NCI-H460 (cell line): ENCODE data around the gene IQGAP2. TPM values are rescaled to one million over a fixed set of nuclear protein-coding genes. Genes with fewer than 3 reads are reported as not detected.
"Not testable (repeated sequence)": the region's sequence is repeated elsewhere in the genome, so short reads cannot be mapped to it uniquely, and the experiment has no call there.

Experiments
- DNase-seq: peaks from one replicate; pipeline ENCODE4 v3.0.0-alpha.2; 2016; ENCODE audit warnings: low read depth; ENCODE audit errors: extremely low read depth
- polyA plus RNA-seq: library from polyadenylated mRNA; depleted of rRNA; stranded (reverse); fragments of >200 nt; gene quantifications from 2 replicates; pipeline ENCODE4 v1.2.3, GENCODE V29; 2014; cell fraction: nucleus; rRNA removed
- total RNA-seq: library from RNA; depleted of rRNA; stranded (reverse); fragments of >200 nt; shearing (Covaris generic); gene quantifications from 2 replicates; pipeline ENCODE4 v1.2.3, GENCODE V29; 2014; rRNA removed

Gene IQGAP2
- total RNA-seq = 0.15 and 0.78 TPM in 2 replicates
- polyA plus RNA-seq = 1.1 TPM in 1 of 2 replicates, not detected in the other

DNA sequence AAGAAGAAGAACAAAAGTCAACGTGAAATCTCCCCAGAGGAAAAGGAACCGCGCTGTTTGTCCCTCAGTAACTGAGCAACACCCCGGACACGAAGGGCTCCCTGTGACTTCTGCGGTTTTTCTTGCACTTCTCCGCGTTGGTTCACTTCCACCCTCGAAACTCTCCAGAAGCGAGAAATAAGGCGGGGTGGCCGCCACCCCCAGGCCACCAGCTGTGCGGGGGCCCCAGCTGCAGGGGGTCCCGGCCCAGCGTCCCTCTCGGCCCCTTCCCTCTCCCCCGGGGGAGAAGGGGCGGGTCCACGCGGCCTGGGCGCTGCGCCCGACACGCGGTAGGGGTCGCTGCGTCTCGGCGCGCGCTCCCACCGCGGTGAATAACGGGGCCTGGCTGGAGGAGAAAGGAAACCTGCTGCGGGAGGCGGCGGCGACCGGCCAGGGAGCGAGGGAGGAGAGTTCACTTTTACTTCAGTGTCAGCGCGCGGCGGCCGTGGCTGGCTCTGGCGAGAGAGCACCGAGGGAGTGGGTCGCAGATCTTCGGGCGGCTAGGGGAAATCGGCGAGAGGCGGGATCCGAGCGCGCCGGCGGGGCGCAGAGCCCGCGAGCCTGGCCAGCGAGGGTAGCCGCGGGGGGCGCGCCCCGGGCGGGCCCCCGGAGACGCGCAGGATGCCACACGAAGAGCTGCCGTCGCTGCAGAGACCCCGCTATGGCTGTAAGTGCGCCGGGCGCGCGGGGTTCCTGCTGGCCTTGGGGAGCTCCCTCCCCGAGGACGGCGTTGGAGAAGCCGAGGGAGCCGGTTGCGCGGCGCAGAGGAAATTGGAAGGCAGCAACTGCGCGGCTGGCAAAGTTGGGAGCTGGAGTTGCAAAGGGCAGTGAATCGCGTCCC lies at the start of gene IQGAP2:
Gene IQGAP2, plus strand, starts transcription at position 400 of the 880 bp plus-strand sequence. Its CDS starts 261 bp downstream, at position 661.
- DNase-seq = peak; percentile 46

DNA sequence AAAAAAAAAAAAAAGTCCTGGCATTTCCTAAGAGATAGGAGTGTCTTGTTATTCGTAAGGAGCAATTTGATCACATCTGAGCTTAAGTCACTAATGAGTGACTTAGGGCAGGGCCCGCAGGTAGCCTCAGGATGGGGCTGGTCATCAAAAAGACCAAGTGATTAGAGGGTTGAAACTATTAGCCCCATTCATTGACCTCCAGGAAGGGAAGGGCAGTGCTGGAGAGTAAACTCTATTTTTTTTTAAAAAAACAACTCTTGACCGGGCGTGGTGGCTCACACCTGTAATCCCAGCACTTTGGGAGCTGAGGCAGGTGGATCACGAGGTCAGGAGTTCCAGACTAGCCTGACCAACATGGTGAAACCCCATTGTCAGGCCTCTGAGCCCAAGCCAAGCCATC lies 46.2 kb upstream of the IQGAP2 start:
- no peak for DNase-seq

GRCh38 chr5:76363352-76364225 lies 39.5 kb upstream of the IQGAP2 start:
- DNase-seq = peak; percentile 52

- DNase-seq = no peak
These were observed 38.9 kb upstream of the IQGAP2 start for GRCh38 chr5:76364226-76364589.

GRCh38 chr5:76365561-76365960 lies 37.5 kb upstream of the IQGAP2 start:
- no peak for DNase-seq

DNA sequence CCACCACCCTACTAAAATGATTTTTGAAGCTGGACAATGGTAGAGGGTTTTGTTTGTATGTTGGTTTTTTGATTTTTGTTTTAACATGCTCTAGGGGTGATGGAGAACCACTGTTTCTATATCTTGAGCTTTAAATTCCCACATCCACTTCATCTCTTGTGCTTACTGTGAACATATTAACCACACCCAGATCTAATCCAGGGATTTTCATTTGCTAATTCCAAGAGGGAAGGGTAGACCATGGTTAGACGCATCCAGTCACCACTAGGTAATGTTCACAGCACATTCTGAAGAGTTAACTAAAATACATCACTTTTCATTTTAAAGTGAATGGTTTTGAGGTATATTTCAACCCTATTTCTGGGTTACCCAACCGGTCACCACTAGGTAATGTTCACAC lies 36.5 kb upstream of the IQGAP2 start:
- DNase-seq = no peak

DNA sequence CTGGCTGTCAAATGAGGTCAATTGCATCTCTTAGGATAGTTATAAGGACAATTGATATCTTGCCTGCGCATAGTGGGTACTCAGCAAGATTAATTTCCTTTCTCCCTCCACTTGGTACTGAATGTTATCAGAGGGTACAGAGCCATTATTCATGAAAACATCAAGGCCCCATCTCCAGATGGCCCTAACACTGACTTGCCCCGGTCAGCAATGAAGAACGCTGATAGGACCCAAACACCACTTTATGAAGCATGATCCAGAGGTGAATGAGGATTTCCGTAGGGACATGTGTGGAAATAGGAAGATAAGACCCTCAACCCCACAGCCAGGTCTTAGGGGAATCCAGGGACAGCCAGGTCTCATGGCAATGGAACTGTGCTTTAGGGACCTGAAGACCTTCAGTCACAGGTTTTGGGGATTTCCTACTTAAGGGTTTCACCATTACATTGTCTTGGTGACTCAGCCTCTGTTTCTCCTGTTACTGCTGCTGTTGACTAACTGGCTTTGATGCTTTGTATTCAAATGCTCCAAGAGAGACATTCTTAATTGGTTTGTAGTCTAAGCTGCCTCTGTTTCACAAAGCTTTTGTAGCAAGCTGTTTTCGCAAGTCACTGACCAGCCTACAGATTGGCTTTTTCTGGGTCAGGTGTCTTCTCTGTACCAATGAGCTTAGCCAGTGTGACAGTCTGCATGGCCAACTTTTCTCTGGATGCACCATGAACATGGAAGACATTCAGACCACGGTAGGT lies 35.3 kb upstream of the IQGAP2 start:
- DNase-seq = no peak

DNA sequence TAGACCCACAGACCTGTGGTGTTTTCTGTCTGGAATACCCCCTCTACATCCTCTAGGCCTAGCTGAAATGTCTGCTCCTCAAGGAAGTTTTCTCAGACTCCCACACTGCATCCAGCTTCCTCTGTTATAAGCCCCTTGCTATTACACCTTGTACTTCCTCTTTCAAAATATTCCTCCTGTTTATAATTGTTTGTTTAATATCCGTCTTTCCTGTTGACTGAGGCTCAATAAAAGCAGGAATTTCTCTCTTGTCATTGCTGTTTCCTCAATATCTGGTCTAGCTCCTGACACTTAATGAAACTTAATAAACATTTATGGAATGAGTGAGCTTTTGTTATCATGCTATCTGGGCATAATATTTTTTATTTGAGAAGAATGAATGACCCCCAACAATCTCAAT lies 34.1 kb upstream of the IQGAP2 start:
- DNase-seq = no peak

GRCh38 chr5:76369668-76370067 lies 33.4 kb upstream of the IQGAP2 start:
- DNase-seq = not testable (repeated sequence)

GRCh38 chr5:76371960-76372322 lies 31.1 kb upstream of the IQGAP2 start:
- DNase-seq = no peak

- DNase-seq = peak; percentile 85
These were observed 30.6 kb upstream of the IQGAP2 start for GRCh38 chr5:76372323-76373054.

DNA sequence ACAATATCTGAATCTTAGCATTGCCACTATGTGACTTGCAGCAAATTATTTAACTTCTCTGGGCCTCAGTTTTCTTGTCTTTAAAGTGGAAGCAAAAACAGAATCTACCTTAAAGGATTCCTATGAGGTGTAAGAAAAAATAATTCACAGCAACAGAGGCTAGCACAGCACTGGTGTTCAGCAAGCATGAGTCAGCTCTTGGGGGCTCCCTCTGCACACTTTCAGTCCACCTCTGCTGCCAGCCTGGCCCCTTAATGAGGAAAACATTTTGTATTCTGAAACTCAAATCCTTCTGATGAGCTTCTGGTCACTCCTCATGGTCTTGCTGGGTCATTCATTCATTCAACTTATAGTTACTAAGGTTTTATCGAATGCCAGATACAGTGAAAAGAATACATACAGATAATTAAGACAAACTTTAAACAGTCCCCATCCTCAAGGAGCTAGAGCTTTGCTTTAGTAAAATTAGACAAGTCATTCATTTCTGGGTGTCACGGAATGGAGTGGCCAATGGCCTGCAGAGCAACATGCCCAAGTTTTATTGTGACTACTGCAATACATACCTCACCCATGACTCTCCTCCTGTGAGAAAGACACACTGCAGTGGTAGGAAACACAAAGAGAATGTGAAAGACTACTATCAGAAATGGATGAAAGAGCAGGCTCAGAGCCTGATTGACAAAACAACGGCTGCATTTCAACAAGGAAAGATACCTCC lies 26.8 kb upstream of the IQGAP2 start:
- no peak for DNase-seq

DNA sequence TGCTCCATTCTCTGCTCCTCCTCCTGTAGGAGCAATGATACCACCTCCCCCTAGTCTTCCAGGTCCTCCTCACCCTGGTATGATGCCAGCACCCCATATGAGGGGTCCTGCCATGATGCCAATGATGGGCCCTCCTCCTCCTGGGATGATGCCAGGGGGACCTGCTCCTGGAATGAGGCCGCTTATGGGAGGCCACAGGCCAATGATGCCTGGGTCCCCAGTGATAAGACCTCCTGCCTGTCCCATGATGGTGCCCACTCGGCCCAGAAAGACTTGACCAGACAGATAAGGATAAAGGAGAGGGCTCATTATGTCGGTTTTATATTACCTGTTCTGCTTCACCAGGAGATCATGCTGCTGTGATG lies 26.2 kb upstream of the IQGAP2 start:
- no peak for DNase-seq

GRCh38 chr5:76378355-76378754 lies 24.7 kb upstream of the IQGAP2 start:
- DNase-seq = no peak

- DNase-seq = no peak
These were observed 23.8 kb upstream of the IQGAP2 start for GRCh38 chr5:76379316-76379715.

DNA sequence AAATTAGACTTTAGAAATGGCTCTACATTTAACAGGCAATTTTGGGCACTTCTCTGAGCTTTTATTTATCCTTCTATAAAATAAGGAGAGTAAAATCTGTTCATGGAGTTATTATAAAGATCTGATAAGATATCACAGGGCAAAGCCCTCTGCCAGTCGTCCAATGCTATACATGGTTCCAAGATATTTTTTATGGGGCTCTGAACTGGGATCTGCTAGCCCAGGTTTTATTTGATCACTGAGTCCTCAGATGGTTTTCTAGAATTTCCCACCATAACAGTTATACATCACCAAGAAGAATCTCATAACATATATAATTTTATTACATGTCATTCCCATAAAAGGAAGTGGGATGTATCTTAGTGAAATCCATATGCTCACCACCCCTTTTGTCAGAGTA lies 23.2 kb upstream of the IQGAP2 start:
- no peak for DNase-seq

DNA sequence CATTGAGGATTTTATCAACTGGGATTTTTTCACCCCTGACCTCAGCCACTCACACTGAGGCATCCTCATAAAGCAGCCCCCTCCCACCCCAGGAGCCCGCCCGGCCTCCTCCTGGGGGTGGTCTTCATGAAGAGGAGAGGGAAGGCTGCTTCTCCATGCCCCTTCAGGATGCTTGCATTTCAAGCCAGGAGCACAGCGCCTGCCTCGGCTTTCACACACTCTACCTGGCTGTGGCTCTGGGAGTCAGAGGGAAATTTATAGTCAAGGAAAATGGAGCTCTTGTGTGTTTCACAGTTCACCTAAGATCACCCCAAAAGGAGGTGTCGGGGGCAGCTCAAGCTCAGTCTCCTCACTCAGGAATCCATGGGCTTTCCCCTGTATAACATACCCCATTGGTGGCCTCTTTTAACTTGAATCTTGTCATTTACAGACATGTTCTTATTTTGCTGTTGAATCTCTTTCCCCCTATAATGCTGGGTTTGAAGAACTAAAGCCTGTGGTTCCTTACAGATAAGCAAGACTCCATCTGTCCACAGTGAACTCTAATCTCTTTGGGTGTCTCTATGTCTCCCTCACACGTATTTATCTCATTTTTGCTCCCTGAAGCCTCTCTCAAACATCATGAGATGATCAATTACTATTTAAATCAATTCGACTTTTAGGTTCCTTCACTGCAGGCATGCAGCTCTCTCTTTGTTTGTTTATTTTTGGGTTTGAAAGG lies 22.6 kb upstream of the IQGAP2 start:
- no peak for DNase-seq

- no peak for DNase-seq
These were observed 19.8 kb upstream of the IQGAP2 start for GRCh38 chr5:76383126-76383832.
